Measurements from ENCODE around the gene ITIH3.

The ITIH3 gene

DNA sequence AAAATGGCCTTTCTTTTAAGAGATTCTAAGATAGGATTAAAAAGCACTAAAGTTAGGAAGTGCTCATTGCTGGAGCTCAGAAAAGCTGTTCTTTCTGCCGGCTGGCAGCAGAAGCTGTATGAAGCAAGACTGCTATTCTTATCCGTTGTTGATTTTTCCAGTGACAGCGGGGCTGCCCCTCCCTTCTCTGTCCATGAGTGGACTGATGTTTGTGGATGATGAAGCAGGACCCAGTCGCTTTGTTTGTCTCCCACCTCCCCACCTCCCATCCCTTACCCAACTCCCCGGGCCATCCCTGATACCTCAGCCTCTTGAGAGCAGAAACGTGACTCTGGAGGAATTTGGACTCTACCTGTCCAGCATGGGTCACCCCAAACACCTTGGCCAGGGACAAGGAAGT, 50.6 kb downstream of the ITIH3 start:
- H3K27ac ChIP-seq (ENCODE audit: low read length): no peak overlapping the region
- peaks cover 3% of the 10 kb centered on the region; the same call in 1 of the 2 replicates for H3K36me3 ChIP-seq (ENCODE audit: control insufficient read depth, insufficient read depth, low read length)
- no peak for DNase-seq (ENCODE audit: low read depth, low spot score)
- no peaks in the 10 kb centered on the region for H3K27me3 ChIP-seq (ENCODE audit: control insufficient read depth, insufficient read depth, low read length)
- H3K4me3 ChIP-seq (ENCODE audit: low read length): no peak overlapping the region
- H3K9me3 ChIP-seq (ENCODE audit: control insufficient read depth, insufficient read depth, low read length): no peaks in the 10 kb centered on the region
- no peaks in the 10 kb centered on the region for H3K4me1 ChIP-seq (ENCODE audit: control insufficient read depth, insufficient read depth, low read length)
- no CpG with 5 or more reads among the region's 6 CpGs for WGBS (ENCODE audit: insufficient coverage, insufficient read length)

DNA sequence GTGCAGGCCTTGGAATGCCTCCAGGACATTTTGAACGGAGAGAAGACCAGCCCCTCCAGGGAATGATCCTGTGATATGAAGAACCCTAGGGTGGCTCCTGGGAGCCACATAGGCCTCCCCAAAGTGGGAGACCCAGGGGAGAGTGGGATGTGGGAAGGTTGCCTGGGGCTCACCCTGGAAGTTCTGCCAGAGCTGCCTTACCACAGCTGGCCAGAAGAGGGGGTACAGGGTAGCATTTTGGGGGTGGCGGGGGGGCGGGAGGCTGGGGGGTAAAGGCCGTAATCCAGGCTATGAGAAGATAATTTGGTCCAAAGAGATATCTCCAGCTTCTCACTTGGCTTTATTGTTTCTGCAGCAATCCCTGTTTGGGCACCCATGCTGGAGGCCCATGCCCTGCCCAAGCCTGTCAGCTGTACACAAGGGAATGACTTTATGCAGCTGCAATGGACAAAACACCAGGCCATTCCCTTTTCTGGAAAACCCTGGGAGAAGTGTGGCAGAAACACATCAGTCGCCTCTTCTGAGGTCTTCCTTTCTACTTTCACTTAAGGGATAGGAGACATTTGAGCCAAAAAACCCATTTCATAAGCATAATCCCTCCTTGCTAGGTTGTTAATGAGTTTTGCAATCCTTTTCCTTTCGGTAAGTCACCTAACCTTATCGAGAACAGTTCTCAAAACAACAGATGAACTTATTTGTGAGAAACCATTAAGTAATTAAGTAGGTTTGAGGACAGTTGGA, 51.3 kb downstream of the ITIH3 start:
- WGBS (ENCODE audit: insufficient coverage, insufficient read length): no CpG with 5 or more reads among the region's 7 CpGs
- Histone ChIP-seq H3K36me3 (ENCODE audit: control insufficient read depth, insufficient read depth, low read length) (peaks cover 3% of the 10 kb centered on the region; the same call in 1 of the 2 replicates), H3K27ac (ENCODE audit: low read length) (no peak overlapping the region)

DNA sequence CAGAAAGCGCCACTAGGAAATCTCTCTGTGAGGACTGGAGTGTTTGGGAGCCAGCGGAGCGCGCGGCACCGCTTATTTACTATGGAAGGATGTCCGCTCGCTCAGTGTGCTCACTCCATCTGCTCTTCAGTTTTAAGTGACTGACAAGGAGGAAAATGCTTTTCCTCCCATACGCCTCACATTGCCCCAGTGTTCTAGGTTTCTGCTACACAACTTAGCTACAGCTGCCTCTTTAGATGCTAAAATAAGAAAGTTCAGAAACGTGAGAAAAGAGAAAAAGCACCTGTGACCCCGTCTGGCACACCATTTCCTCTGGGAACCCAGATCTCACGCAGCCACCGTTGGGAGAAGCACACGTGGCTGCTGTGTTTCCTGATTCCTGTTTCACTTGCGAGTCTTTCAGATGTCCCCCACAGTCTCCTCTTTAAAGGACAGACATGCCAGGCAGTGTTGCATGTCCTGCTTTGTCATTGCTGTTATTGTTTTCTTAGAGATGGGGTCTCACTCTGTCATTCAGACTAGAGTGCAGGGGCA, 51.9 kb downstream of the ITIH3 start:
- no peak overlapping the region for H3K4me3 ChIP-seq (ENCODE audit: low read length)
- H3K4me1 ChIP-seq (ENCODE audit: control insufficient read depth, insufficient read depth, low read length): no peaks in the 10 kb centered on the region
- H3K36me3 ChIP-seq (ENCODE audit: control insufficient read depth, insufficient read depth, low read length): peaks cover 3% of the 10 kb centered on the region; the same call in 1 of the 2 replicates
- DNase-seq (ENCODE audit: low read depth, low spot score): no peak
- H3K27me3 ChIP-seq (ENCODE audit: control insufficient read depth, insufficient read depth, low read length): no peaks in the 10 kb centered on the region
- H3K9me3 ChIP-seq (ENCODE audit: control insufficient read depth, insufficient read depth, low read length): no peaks in the 10 kb centered on the region
- H3K27ac ChIP-seq (ENCODE audit: low read length): no peak overlapping the region
- WGBS (ENCODE audit: insufficient coverage, insufficient read length): no CpG with 5 or more reads among the region's 15 CpGs

More for the DNA sequence above, 51.3 kb downstream of the ITIH3 start:
- no peak for DNase-seq (ENCODE audit: low read depth, low spot score)
- Histone ChIP-seq H3K4me3 (ENCODE audit: low read length) (no peak overlapping the region), H3K9me3 (ENCODE audit: control insufficient read depth, insufficient read depth, low read length) (no peaks in the 10 kb centered on the region), H3K4me1 (ENCODE audit: control insufficient read depth, insufficient read depth, low read length) (no peaks in the 10 kb centered on the region), H3K27me3 (ENCODE audit: control insufficient read depth, insufficient read depth, low read length) (no peaks in the 10 kb centered on the region)

DNA sequence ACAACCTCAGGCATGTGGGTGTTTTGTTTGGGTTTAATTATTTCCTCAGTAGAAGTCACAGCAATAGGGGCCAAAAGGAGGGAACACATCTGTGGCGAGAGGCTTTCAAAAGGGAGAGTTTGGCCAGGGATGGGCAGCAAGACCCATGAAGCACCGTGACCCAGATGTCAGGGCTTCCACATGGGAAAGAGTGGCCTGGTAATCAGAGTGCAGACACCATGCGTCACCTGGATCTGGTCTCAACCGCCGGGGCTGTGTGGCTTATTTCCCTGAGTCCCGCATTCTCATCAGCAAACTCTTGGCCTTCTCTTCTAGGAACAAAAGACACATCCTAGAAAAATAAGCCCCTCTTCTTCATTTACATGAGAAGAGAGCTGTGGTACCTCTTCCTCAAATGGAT, 52.6 kb downstream of the ITIH3 start:
- Histone ChIP-seq H3K9me3 (ENCODE audit: control insufficient read depth, insufficient read depth, low read length) (no peaks in the 10 kb centered on the region), H3K4me3 (ENCODE audit: low read length) (no peak overlapping the region), H3K27me3 (ENCODE audit: control insufficient read depth, insufficient read depth, low read length) (no peaks in the 10 kb centered on the region), H3K36me3 (ENCODE audit: control insufficient read depth, insufficient read depth, low read length) (peaks cover 3% of the 10 kb centered on the region; the same call in 1 of the 2 replicates), H3K4me1 (ENCODE audit: control insufficient read depth, insufficient read depth, low read length) (no peaks in the 10 kb centered on the region), H3K27ac (ENCODE audit: low read length) (no peak overlapping the region)
- DNase-seq (ENCODE audit: low read depth, low spot score): no peak
- WGBS (ENCODE audit: insufficient coverage, insufficient read length): no CpG with 5 or more reads among the region's 6 CpGs

DNA sequence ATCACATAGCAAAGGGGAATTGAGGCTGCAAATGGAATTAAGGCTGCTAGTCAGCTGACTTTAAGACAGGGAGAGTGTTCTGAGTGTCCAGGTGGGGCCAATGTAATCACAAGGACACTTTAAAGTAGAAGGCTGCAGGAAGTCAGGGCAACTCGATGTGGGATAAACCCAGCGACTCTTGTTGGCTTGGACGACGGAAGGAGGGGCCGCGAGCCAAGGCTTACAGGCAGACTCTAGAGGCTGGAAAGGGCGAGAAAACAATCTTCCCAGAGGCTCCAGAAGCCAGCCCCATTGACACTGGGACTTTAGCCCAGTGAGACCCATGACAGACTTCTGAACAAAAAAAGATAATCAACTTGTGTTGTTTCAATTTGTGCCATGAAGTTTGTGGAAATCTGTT, 53.1 kb downstream of the ITIH3 start:
- Histone ChIP-seq H3K4me3 (ENCODE audit: low read length) (no peak overlapping the region), H3K4me1 (ENCODE audit: control insufficient read depth, insufficient read depth, low read length) (no peaks in the 10 kb centered on the region), H3K27ac (ENCODE audit: low read length) (no peak overlapping the region), H3K9me3 (ENCODE audit: control insufficient read depth, insufficient read depth, low read length) (no peaks in the 10 kb centered on the region), H3K27me3 (ENCODE audit: control insufficient read depth, insufficient read depth, low read length) (no peaks in the 10 kb centered on the region), H3K36me3 (ENCODE audit: control insufficient read depth, insufficient read depth, low read length) (peaks cover 6% of the 10 kb centered on the region; the same call in 1 of the 2 replicates)
- DNase-seq (ENCODE audit: low read depth, low spot score): no peak
- WGBS (ENCODE audit: insufficient coverage, insufficient read length): no CpG with 5 or more reads among the region's 7 CpGs

DNA sequence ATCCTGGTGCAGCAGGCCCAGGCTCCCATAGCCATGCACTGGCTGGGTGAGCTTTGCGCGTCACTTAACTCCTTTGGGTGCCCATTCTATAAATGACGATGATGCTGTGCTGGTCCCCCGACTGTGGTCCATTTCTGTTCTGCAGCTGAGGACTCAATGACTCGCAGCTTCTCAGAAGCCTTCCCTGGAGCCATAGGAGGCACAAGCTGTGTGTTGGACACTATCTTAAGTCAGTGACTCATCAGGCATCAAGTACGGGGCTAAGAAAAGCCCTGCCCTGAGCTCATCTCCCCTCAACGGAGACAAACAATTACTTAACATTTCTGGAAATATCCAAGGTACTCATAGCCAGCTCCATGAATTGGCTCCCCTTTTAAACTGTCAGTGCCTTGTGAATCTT, 54.0 kb downstream of the ITIH3 start:
- Histone ChIP-seq H3K4me3 (ENCODE audit: low read length) (no peak overlapping the region), H3K36me3 (ENCODE audit: control insufficient read depth, insufficient read depth, low read length) (peaks cover 6% of the 10 kb centered on the region; the same call in 1 of the 2 replicates), H3K27ac (ENCODE audit: low read length) (no peak overlapping the region), H3K4me1 (ENCODE audit: control insufficient read depth, insufficient read depth, low read length) (no peaks in the 10 kb centered on the region), H3K9me3 (ENCODE audit: control insufficient read depth, insufficient read depth, low read length) (no peaks in the 10 kb centered on the region), H3K27me3 (ENCODE audit: control insufficient read depth, insufficient read depth, low read length) (no peaks in the 10 kb centered on the region)
- WGBS (ENCODE audit: insufficient coverage, insufficient read length): no CpG with 5 or more reads among the region's 7 CpGs
- no peak for DNase-seq (ENCODE audit: low read depth, low spot score)

DNA sequence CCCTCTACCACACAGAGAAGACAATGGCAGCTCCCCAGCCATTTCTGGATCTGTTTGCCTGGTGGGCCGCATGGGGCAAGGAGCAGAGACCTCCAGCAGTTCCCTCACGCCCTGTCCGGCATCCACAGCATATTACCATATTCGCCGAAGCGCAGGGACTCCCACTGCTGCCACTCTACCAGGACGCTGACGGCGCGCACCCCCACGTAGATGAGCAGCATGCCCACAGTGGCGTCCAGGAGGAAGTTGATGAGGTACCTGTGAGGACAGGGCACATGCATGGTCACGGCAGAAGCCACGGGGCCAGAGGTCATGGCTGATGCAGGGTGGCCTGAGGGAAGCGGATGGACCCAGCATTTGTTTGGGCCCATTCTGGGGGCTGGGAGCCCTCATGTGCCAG, 55.1 kb downstream of the ITIH3 start:
- DNase-seq (ENCODE audit: low read depth, low spot score): no peak
- Histone ChIP-seq H3K9me3 (ENCODE audit: control insufficient read depth, insufficient read depth, low read length) (no peaks in the 10 kb centered on the region), H3K36me3 (ENCODE audit: control insufficient read depth, insufficient read depth, low read length) (peaks cover 6% of the 10 kb centered on the region; the same call in 1 of the 2 replicates), H3K4me1 (ENCODE audit: control insufficient read depth, insufficient read depth, low read length) (no peaks in the 10 kb centered on the region), H3K27me3 (ENCODE audit: control insufficient read depth, insufficient read depth, low read length) (no peaks in the 10 kb centered on the region), H3K27ac (ENCODE audit: low read length) (no peak overlapping the region), H3K4me3 (ENCODE audit: low read length) (no peak overlapping the region)
- WGBS (ENCODE audit: insufficient coverage, insufficient read length): no CpG with 5 or more reads among the region's 15 CpGs

DNA sequence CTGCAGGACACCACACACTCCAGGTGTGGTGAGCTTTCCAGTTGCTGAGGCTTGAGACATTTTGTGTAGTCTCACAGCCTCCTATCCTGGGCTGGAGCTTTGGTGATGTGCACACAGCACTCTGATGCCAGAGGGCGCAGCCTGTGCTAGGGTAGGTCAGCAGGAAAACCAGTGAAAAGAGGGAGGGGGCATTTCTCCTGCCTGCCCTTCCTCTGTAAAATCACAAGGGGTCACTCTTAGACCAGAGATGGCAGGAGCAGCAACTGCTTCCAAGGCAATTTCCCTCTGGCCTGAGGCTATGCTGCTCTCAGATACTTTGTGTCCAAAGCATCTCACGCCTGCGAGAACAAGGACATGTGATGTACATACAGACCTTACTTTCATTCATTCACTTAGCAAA, 56.8 kb downstream of the ITIH3 start:
- no peak overlapping the region for H3K4me3 ChIP-seq (ENCODE audit: low read length)
- DNase-seq (ENCODE audit: low read depth, low spot score): peak; percentile 29

DNA sequence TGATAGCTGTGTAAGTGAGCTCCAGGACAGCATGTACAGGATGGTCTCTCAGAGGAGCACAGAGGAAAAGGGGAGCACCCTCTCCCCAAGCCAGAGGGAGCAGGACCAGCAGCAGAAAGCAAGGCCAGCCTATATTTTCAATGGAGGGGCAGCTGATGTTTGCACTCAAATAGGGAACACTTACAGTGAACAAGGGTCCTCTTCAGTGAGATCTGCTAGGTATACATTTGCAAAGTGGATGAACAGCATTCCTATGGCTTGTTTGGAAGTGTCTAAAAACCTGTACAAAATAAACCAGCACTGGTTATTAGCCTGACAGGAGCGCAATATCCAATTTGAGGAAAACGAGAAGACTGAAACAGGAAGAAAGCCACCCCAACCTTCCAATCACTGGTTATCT, 57.8 kb downstream of the ITIH3 start:
- Histone ChIP-seq H3K9me3 (ENCODE audit: control insufficient read depth, insufficient read depth, low read length) (no peaks in the 10 kb centered on the region), H3K27ac (ENCODE audit: low read length) (no peak overlapping the region), H3K4me1 (ENCODE audit: control insufficient read depth, insufficient read depth, low read length) (no peaks in the 10 kb centered on the region), H3K4me3 (ENCODE audit: low read length) (no peak overlapping the region), H3K36me3 (ENCODE audit: control insufficient read depth, insufficient read depth, low read length) (peaks cover 6% of the 10 kb centered on the region; the same call in 1 of the 2 replicates), H3K27me3 (ENCODE audit: control insufficient read depth, insufficient read depth, low read length) (no peaks in the 10 kb centered on the region)
- WGBS (ENCODE audit: insufficient coverage, insufficient read length): no CpG with 5 or more reads among the region's 2 CpGs
- DNase-seq (ENCODE audit: low read depth, low spot score): no peak

More for the DNA sequence above, 56.8 kb downstream of the ITIH3 start:
- H3K9me3 ChIP-seq (ENCODE audit: control insufficient read depth, insufficient read depth, low read length): no peaks in the 10 kb centered on the region
- H3K27ac ChIP-seq (ENCODE audit: low read length): no peak overlapping the region
- no peaks in the 10 kb centered on the region for H3K27me3 ChIP-seq (ENCODE audit: control insufficient read depth, insufficient read depth, low read length)
- H3K36me3 ChIP-seq (ENCODE audit: control insufficient read depth, insufficient read depth, low read length): peaks cover 6% of the 10 kb centered on the region; the same call in 1 of the 2 replicates
- no peaks in the 10 kb centered on the region for H3K4me1 ChIP-seq (ENCODE audit: control insufficient read depth, insufficient read depth, low read length)
- no CpG with 5 or more reads among the region's 3 CpGs for WGBS (ENCODE audit: insufficient coverage, insufficient read length)

DNA sequence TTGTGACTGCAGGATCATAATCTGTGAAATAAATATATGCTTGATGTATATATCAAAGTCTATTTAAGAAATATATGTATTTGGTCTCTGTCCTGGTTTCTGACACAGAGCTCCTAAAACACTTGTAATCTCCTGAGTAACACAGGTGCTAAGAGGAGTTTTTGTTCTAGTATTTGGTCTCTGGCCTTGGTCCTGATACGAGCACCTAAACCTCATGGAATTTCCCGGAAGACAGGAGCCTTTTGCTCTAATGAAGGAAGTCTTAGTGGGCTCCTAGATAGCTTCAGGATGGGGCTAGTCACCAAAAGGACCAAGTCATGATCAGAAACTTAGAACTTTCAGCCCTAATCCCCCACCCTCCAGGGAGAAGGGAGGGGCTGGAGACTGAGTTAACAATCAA, 59.4 kb downstream of the ITIH3 start:
- H3K4me1 ChIP-seq (ENCODE audit: control insufficient read depth, insufficient read depth, low read length): no peaks in the 10 kb centered on the region
- H3K9me3 ChIP-seq (ENCODE audit: control insufficient read depth, insufficient read depth, low read length): no peaks in the 10 kb centered on the region
- peaks cover 6% of the 10 kb centered on the region; the same call in 1 of the 2 replicates for H3K36me3 ChIP-seq (ENCODE audit: control insufficient read depth, insufficient read depth, low read length)
- WGBS (ENCODE audit: insufficient coverage, insufficient read length): no CpG with 5 or more reads among the region's 2 CpGs
- H3K4me3 ChIP-seq (ENCODE audit: low read length): no peak overlapping the region
- no peaks in the 10 kb centered on the region for H3K27me3 ChIP-seq (ENCODE audit: control insufficient read depth, insufficient read depth, low read length)
- DNase-seq (ENCODE audit: low read depth, low spot score): no peak
- H3K27ac ChIP-seq (ENCODE audit: low read length): no peak overlapping the region
